PFSK-1 (cell line): ENCODE measurements around the gene IFI27L1.

Experiments
- FOXP2 ChIP-seq: optimal IDR thresholded peaks from 2 replicates; pipeline ENCODE3; 2011; ENCODE audit warnings: borderline replicate concordance, control low read depth, inconsistent platforms; ENCODE audit not compliant: insufficient read depth; ENCODE audit errors: extremely low read length, extremely low read depth
- POLR2AphosphoS5 ChIP-seq: IDR thresholded peaks from 2 replicates; pipeline ENCODE4 v1.6.1; 2012; ENCODE audit warnings: low read depth, mild to moderate bottlenecking, control low read depth, low read length, moderate library complexity
- SIN3A ChIP-seq: IDR thresholded peaks from 2 replicates; pipeline ENCODE4 v1.6.1; 2012; ENCODE audit warnings: mild to moderate bottlenecking, low read length, moderate library complexity, borderline replicate concordance; ENCODE audit not compliant: insufficient read depth
- TAF1 ChIP-seq: IDR thresholded peaks from 2 replicates; pipeline ENCODE4 v1.6.1; 2012; ENCODE audit warnings: low read length, control low read depth, borderline replicate concordance; ENCODE audit not compliant: insufficient read depth
- TF ChIP-seq, protein P1 (sequence below), 2 experiments: IDR thresholded peaks; 2 replicates each; pipeline versions ENCODE4 v1.6.1 to v1.8.0; 2011 to 2012; ENCODE audit warnings: low read depth in 2 of 2, low read length in 2 of 2, control low read depth in 1 of 2, inconsistent platforms in 1 of 2, mild to moderate bottlenecking in 1 of 2, moderate library complexity in 1 of 2; ENCODE audit not compliant: insufficient read depth in 1 of 2

The IFI27L1 gene

DNA sequence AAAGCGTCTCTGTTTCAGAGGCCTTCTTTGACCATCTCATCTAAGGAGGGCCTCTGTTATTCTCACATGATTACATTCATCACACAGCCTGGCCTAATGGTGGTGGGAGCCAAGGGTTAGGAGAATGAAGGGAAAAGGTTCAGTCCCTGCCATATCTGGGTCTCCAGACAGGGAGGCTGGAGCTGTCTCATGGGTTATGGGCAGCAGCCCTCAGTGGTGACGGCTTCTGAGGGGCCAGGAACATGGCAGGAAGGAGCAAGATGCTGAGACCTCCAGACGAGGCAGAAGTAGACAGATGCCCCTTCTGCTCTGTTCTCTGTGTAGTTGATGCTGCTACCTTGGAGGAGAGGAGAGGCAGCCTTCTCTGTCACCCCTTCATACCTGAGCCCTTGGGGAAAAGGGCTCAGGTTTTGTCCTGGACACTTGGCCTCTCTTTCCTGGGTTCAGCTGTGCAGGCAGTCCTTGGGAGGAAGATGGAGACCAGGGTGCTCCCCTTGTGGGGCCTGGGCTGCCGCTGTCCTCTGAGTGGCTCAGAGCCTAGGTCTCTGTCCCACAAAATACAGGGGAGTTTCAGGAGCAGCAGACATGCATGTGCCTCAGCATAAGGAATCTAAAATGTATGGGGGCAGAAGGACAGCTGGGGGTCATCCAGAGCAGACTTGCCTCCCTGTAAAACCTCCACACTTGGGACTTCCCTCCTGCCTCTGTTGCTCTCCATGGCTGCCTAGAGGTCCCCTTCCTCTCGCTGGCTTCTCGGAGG is 44.7 kb downstream of the IFI27L1 start:
- no peak for TF ChIP-seq POLR2AphosphoS5

DNA sequence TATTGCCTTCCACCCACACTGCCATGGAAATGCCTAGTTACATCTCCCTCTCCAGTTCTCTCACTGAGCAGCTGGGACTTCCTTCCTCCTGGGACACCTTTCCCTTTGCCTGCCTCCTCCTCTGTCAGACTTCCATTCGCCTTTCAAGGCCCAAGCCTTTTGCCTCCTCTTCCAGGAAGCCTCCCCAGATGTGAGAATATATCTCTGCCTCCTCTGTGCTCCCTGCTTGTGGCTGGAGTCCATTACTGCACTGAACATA is 45.2 kb downstream of the IFI27L1 start:
- TF ChIP-seq FOXP2 = no peak
- no peak for TF ChIP-seq SIN3A
- TF ChIP-seq TAF1 = no peak
- no peak for TF ChIP-seq POLR2AphosphoS5
- TF ChIP-seq, protein P1, sequence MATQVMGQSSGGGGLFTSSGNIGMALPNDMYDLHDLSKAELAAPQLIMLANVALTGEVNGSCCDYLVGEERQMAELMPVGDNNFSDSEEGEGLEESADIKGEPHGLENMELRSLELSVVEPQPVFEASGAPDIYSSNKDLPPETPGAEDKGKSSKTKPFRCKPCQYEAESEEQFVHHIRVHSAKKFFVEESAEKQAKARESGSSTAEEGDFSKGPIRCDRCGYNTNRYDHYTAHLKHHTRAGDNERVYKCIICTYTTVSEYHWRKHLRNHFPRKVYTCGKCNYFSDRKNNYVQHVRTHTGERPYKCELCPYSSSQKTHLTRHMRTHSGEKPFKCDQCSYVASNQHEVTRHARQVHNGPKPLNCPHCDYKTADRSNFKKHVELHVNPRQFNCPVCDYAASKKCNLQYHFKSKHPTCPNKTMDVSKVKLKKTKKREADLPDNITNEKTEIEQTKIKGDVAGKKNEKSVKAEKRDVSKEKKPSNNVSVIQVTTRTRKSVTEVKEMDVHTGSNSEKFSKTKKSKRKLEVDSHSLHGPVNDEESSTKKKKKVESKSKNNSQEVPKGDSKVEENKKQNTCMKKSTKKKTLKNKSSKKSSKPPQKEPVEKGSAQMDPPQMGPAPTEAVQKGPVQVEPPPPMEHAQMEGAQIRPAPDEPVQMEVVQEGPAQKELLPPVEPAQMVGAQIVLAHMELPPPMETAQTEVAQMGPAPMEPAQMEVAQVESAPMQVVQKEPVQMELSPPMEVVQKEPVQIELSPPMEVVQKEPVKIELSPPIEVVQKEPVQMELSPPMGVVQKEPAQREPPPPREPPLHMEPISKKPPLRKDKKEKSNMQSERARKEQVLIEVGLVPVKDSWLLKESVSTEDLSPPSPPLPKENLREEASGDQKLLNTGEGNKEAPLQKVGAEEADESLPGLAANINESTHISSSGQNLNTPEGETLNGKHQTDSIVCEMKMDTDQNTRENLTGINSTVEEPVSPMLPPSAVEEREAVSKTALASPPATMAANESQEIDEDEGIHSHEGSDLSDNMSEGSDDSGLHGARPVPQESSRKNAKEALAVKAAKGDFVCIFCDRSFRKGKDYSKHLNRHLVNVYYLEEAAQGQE (IDR thresholded peaks at IDR 0.05; ENCODE audit: insufficient read depth in 1 of 2, low read depth in 2 of 2, low read length in 2 of 2) = no peak

DNA sequence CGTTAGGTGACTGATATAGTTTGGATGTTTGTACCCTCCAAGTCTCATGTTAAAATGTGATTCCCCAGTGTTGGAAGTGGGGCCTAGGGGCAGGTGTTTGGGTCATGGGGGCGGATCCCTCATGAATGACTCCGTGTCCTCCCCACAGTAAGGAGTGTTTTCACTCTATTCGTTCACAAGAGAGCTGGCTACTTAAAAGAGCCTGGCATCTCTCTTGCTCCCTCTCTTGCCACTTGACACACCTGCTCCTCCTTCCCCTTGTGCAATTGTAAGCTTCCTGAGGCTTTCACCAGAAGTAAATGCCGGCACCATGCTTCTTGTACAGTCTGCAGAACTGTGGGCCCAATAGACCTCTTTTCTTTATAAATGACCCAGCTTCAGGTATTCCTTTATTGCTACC is 45.7 kb downstream of the IFI27L1 start:
- TF ChIP-seq FOXP2 (no peak), TAF1 (no peak), POLR2AphosphoS5 (no peak), SIN3A (no peak)
- TF ChIP-seq, protein P1 (IDR thresholded peaks at IDR 0.05; ENCODE audit: insufficient read depth in 1 of 2, low read depth in 2 of 2, low read length in 2 of 2) = no peak

DNA sequence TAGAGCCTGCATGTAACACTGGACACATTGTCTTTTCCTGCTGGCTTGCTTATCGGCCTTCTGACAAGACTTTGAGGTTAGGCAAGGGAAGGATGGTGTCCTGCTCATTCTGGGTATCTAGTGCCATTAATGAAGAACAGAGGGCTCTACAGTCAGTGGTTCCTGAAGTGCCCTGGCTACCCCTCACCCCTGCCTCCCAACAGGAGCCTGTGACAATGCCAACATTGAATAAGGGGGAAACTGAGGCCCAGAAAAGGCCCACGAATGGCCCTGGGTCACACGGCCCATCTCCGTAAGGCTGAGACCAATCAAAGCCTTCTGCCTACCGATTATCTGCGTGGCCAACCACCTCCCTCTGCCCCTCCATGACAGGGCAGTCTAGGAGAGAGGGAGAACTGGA is 46.2 kb downstream of the IFI27L1 start:
- TF ChIP-seq FOXP2 (no peak), TAF1 (no peak), POLR2AphosphoS5 (no peak), SIN3A (no peak)
- TF ChIP-seq, protein P1 (IDR thresholded peaks at IDR 0.05; ENCODE audit: insufficient read depth in 1 of 2, low read depth in 2 of 2, low read length in 2 of 2) = no peak

DNA sequence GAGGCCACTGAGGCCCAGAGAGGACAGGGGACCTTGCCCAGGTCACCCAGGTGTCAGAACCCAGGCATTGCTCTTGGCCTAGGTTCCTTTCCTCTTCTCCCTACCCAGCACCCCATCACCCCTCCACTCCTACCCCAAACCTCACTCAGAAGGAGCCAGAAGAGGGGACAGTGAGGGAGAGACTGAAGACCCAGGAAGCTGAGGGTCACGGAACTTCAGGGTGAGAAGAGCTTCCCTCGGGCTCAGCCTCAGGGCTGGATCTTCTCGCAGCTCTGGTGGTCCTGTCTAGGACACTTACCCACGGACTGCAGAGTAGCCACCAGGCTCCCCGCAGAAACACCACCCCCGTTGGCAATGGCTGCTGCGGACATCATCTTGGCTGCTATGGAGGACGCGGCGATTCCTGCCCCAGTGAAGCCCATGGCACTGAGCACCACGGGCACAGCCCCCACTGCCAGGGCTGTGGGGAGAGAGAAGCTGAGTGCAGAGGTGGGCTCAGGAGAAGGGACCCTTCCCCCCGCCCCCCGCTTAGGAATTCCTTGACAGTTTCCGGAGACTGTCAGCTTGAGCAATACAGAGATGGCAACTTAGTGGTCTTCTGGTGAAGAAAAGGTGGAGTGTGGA is 47.2 kb downstream of the IFI27L1 start:
- TF ChIP-seq SIN3A (no peak), FOXP2 (no peak), TAF1 (no peak), POLR2AphosphoS5 (no peak)
- TF ChIP-seq, protein P1 (IDR thresholded peaks at IDR 0.05; ENCODE audit: insufficient read depth in 1 of 2, low read depth in 2 of 2, low read length in 2 of 2) = no peak
